ENCODE measurements around the gene CGB7. TPM values are rescaled to one million over a fixed set of nuclear protein-coding genes. Genes with fewer than 3 reads are reported as not detected.
A peak's percentile ranks its signal among the peaks of the same experiment; 100 is the strongest.

The CGB7 gene
- total RNA-seq (2014; rRNA removed) (0.04 and 0.63 TPM in 2 replicates), Bru-seq, nascent RNA (not detected), BruChase-seq, experiment 1, labeled RNA remaining after a 6-hour chase (percentile 24 among the genes with signal in this experiment), BruChase-seq, experiment 2, labeled RNA remaining after a 2-hour chase (not detected)
- long read RNA-seq: 0 reads

DNA sequence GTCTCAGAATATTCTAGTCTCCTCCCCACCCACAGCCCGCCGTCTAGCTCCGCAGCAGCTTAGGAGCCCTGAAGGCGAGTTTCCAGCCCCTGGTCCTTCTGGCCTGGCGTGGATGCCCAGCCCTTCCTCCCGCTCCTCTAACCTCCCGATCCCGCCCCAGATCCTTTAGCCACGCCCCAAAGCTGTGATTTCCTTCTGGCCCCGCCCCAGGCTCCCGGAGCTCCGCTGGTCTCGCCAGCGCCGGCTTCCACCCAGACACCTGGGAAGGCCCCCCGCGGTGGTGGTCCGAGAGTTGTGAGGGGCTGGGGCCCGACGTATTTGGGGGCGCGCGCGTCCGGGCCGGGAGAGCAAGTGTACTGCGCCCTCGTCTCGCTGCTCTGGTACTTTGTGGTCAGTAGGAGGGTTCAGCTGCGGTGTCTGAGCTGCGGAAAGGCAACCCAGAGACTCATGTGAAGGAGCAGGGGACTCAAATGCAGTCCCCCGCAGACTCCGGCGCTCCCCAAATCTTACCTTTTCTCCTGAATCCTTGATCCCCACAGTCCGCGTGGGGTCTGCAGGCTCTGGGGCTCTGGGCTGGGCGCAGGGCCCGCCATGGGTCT, at the start of gene CGB7:
Gene CGB7, minus strand, starts transcription at position 114 of the 599 bp plus-strand sequence. CDS start 2,374 bp downstream, outside the sequence.
- H3K9me3 ChIP-seq (ENCODE audit: low read length): no peaks in the 10 kb centered on the region
- peak within 1 kb of the TSS; percentile 71 for H3K4me3 ChIP-seq (ENCODE audit: low read length)
- H3K79me2 ChIP-seq (ENCODE audit: low read length): no peaks in the 10 kb centered on the region
- no peaks in the 10 kb centered on the region for H3K27me3 ChIP-seq (ENCODE audit: low read length)
- peaks cover 4% of the 10 kb centered on the region; the same call in 1 of the 2 replicates for H3K4me1 ChIP-seq (ENCODE audit: insufficient read depth, low read length)
- H3K27ac ChIP-seq (ENCODE audit: low read length): no peak within 1 kb of the TSS
- 0 out of 2 replicates have a peak within 1 kb of the TSS, but pooled peaks have one; percentile 12 for H3K9ac ChIP-seq (ENCODE audit: low read length)
- H3K9me2 ChIP-seq (replicated peaks; ENCODE audit: low read length): no peaks in the 10 kb centered on the region
- DNase-seq: peak; percentile 70
- peak within 1 kb of the TSS; percentile 96 for H3K4me2 ChIP-seq (ENCODE audit: low read length)
- H3K36me3 ChIP-seq (ENCODE audit: low read depth, low read length): no peaks in the 10 kb centered on the region
- intact Hi-C loops (cut with micrococcal nuclease): no loop called here
- peak within 1 kb of the TSS; percentile 85 for H2AFZ ChIP-seq (ENCODE audit: low read length)
- ATAC-seq: peak; percentile 75
- CTCF ChIA-PET: interaction anchor here (0.5 to 0.9 kb wide), 2 partner anchors 16 to 86 kb away, joined by 3 read pairs; no protein-coding TSS in a partner anchor
- TF ChIP-seq, protein P1, sequence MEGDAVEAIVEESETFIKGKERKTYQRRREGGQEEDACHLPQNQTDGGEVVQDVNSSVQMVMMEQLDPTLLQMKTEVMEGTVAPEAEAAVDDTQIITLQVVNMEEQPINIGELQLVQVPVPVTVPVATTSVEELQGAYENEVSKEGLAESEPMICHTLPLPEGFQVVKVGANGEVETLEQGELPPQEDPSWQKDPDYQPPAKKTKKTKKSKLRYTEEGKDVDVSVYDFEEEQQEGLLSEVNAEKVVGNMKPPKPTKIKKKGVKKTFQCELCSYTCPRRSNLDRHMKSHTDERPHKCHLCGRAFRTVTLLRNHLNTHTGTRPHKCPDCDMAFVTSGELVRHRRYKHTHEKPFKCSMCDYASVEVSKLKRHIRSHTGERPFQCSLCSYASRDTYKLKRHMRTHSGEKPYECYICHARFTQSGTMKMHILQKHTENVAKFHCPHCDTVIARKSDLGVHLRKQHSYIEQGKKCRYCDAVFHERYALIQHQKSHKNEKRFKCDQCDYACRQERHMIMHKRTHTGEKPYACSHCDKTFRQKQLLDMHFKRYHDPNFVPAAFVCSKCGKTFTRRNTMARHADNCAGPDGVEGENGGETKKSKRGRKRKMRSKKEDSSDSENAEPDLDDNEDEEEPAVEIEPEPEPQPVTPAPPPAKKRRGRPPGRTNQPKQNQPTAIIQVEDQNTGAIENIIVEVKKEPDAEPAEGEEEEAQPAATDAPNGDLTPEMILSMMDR (conservative IDR thresholded peaks at IDR 0.05; ENCODE audit: low read depth, low read length): no peak
- TF ChIP-seq EZH2 (IDR thresholded peaks at IDR 0.05; ENCODE audit: low read length, unreplicated experiment): no peak
- TF ChIP-seq EZH2phosphoT487 (IDR thresholded peaks at IDR 0.05; ENCODE audit: borderline replicate concordance, low read length): no peak
- H3F3A ChIP-seq (ENCODE audit: low read length, unreplicated experiment): no peaks in the 10 kb centered on the region
- no peaks in the 10 kb centered on the region for H4K20me1 ChIP-seq (ENCODE audit: low read length)
- POLR2A ChIA-PET (ENCODE audit: unreplicated experiment): interaction anchor here (1.0 kb wide), 1 partner anchor 64 kb away, joined by 4 read pairs; the partner anchor contains the start of genes GYS1 and RUVBL2
- BruUV-seq (replicated peaks): no TSS peak

- H3K79me2 ChIP-seq (ENCODE audit: low read length): no peaks in the 10 kb centered on the region
- H3K4me3 ChIP-seq (ENCODE audit: low read length): no peak overlapping the region
- H4K20me1 ChIP-seq (ENCODE audit: low read length): no peaks in the 10 kb centered on the region
- no peak overlapping the region for H2AFZ ChIP-seq (ENCODE audit: low read length)
- H3K4me2 ChIP-seq (ENCODE audit: low read length): no peak overlapping the region
- no peaks in the 10 kb centered on the region for H3K9me2 ChIP-seq (replicated peaks; ENCODE audit: low read length)
- no peaks in the 10 kb centered on the region for H3K27me3 ChIP-seq (ENCODE audit: low read length)
- ChIA-PET POLR2A (ENCODE audit: unreplicated experiment) (no interaction called here), CTCF (interaction anchor here (1.2 kb wide), 1 partner anchor 9 kb away, joined by 7 read pairs; no protein-coding TSS in a partner anchor)
- no peaks in the 10 kb centered on the region for H3F3A ChIP-seq (ENCODE audit: low read length, unreplicated experiment)
- no peak overlapping the region for H3K27ac ChIP-seq (ENCODE audit: low read length)
- DNase-seq (peak; percentile 57), ATAC-seq (peak; percentile 53; the same call in 1 of the 2 replicates)
- H3K4me1 ChIP-seq (ENCODE audit: insufficient read depth, low read length): no peaks in the 10 kb centered on the region
- H3K36me3 ChIP-seq (ENCODE audit: low read depth, low read length): peaks cover 26% of the 10 kb centered on the region
- BruUV-seq (replicated peaks): no TSS peak
- no peak overlapping the region for H3K9ac ChIP-seq (ENCODE audit: low read length)
- TF ChIP-seq, protein P1 (conservative IDR thresholded peaks at IDR 0.05; ENCODE audit: low read depth, low read length): peak; percentile 80
- TF ChIP-seq EZH2 (IDR thresholded peaks at IDR 0.05; ENCODE audit: low read length, unreplicated experiment): no peak
- intact Hi-C loops (cut with micrococcal nuclease): no loop called here
- H3K9me3 ChIP-seq (ENCODE audit: low read length): no peaks in the 10 kb centered on the region
These were observed 49.1 kb upstream of the CGB7 start for GRCh38 chr19:49106648-49107135.
